ENCODE data around the gene CFAP221. TPM values are rescaled to one million over a fixed set of nuclear protein-coding genes. Genes with fewer than 3 reads are reported as not detected.

Gene CFAP221
- total RNA-seq, 1 donor from 2014 or later, result 0.61 TPM

- H3K27me3 Mint-ChIP-seq (ENCODE audit: low read depth, unreplicated experiment), result peaks cover 15% of the 10 kb centered on the region
- FAIRE-seq (no peak), DNase-seq (ENCODE audit: low read depth) (no peak)
- no peaks in the 10 kb centered on the region for H3K4me1 ChIP-seq (ENCODE audit: insufficient read depth, low read length)
- no peak overlapping the region for H3K27ac ChIP-seq (ENCODE audit: low read depth, low read length)
- peaks cover 6% of the 10 kb centered on the region for H3K9me3 ChIP-seq (ENCODE audit: insufficient read depth, low read depth, low read length)
- no peak overlapping the region for H3K27ac Mint-ChIP-seq (ENCODE audit: unreplicated experiment)
- no peaks in the 10 kb centered on the region for H3K36me3 ChIP-seq (ENCODE audit: insufficient read depth, low read length)
- no peak overlapping the region for H3K4me2 ChIP-seq (ENCODE audit: low read length)
- H3K27me3 ChIP-seq (ENCODE audit: insufficient read depth, low read length), result peaks cover 2% of the 10 kb centered on the region
- H3K36me3 Mint-ChIP-seq (ENCODE audit: low read depth, unreplicated experiment), result peaks cover 3% of the 10 kb centered on the region
- no peak overlapping the region for H3K9ac ChIP-seq (ENCODE audit: low read length)
- no peaks in the 10 kb centered on the region for H4K20me1 ChIP-seq (ENCODE audit: insufficient read depth, low read length)
- peaks cover 5% of the 10 kb centered on the region for H3K4me1 Mint-ChIP-seq (ENCODE audit: low read depth, unreplicated experiment)
- H2AFZ ChIP-seq (ENCODE audit: low read depth, low read length), result no peak overlapping the region
- H3K79me2 ChIP-seq (ENCODE audit: insufficient read depth, low read length), result no peaks in the 10 kb centered on the region
- no peak overlapping the region for H3K4me3 ChIP-seq (ENCODE audit: insufficient read depth, low read depth, low read length)
- H3K4me3 Mint-ChIP-seq (ENCODE audit: unreplicated experiment), result no peak overlapping the region
- H3K9me3 Mint-ChIP-seq (ENCODE audit: unreplicated experiment), result peaks cover 3% of the 10 kb centered on the region
- TF ChIP-seq, protein P1, sequence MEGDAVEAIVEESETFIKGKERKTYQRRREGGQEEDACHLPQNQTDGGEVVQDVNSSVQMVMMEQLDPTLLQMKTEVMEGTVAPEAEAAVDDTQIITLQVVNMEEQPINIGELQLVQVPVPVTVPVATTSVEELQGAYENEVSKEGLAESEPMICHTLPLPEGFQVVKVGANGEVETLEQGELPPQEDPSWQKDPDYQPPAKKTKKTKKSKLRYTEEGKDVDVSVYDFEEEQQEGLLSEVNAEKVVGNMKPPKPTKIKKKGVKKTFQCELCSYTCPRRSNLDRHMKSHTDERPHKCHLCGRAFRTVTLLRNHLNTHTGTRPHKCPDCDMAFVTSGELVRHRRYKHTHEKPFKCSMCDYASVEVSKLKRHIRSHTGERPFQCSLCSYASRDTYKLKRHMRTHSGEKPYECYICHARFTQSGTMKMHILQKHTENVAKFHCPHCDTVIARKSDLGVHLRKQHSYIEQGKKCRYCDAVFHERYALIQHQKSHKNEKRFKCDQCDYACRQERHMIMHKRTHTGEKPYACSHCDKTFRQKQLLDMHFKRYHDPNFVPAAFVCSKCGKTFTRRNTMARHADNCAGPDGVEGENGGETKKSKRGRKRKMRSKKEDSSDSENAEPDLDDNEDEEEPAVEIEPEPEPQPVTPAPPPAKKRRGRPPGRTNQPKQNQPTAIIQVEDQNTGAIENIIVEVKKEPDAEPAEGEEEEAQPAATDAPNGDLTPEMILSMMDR (IDR thresholded peaks at IDR 0.05; ENCODE audit: insufficient read depth, low read depth, low read length), result no peak
- TF ChIP-seq EZH2 (IDR thresholded peaks at IDR 0.05; ENCODE audit: insufficient read depth, low read length), result no peak
These were observed 106.7 kb downstream of the CFAP221 start for GRCh38 chr2:119650846-119651370.

DNA sequence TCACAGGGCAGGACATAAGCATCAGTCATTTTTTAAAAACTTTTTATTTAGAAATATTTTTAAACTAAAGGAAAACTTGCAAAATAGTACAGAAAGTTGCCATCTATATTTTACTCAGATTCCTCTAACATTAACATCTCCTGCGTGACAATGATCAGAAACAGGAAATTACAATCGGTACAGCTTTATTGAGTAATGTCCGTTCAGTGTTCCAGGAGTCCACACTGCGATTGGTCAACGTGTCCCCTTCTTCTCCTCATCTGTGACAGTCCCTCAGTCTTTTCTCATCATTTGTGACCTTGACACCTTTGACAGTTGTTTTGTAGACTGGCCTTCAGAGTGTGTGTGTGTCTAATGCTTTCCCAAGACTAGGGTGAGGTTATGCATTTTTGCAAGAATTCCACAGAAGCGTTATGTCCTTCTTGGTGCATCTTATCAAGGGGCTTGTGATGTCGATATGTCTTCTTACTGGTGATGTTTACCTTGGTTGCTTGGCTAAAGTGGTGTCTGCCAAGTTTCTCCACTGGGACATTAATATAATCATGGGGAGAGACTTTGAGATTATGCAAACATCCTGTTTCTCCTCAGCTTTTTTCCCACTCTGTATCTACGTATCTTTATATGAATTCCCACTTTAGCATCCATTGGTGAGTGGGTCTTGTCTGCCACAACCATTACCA, 113.4 kb downstream of the CFAP221 start:
- FAIRE-seq, result no peak
- no peaks in the 10 kb centered on the region for H3K4me1 Mint-ChIP-seq (ENCODE audit: low read depth, unreplicated experiment)

More for the DNA sequence above, 113.4 kb downstream of the CFAP221 start:
- DNase-seq (ENCODE audit: low read depth), result no peak
- Histone ChIP-seq H3K4me2 (ENCODE audit: low read length) (no peak overlapping the region), H3K79me2 (ENCODE audit: insufficient read depth, low read length) (no peaks in the 10 kb centered on the region), H3K4me3 (ENCODE audit: insufficient read depth, low read depth, low read length) (no peak overlapping the region), H3K27ac (ENCODE audit: low read depth, low read length) (no peak overlapping the region), H3K27me3 (ENCODE audit: insufficient read depth, low read length) (peaks cover 2% of the 10 kb centered on the region), H2AFZ (ENCODE audit: low read depth, low read length) (no peak overlapping the region), H3K9ac (ENCODE audit: low read length) (no peak overlapping the region), H3K9me3 (ENCODE audit: insufficient read depth, low read depth, low read length) (no peaks in the 10 kb centered on the region), H3K36me3 (ENCODE audit: insufficient read depth, low read length) (no peaks in the 10 kb centered on the region), H4K20me1 (ENCODE audit: insufficient read depth, low read length) (no peaks in the 10 kb centered on the region), H3K4me1 (ENCODE audit: insufficient read depth, low read length) (no peaks in the 10 kb centered on the region)
- peaks cover 1% of the 10 kb centered on the region for H3K9me3 Mint-ChIP-seq (ENCODE audit: unreplicated experiment)
- H3K27me3 Mint-ChIP-seq (ENCODE audit: low read depth, unreplicated experiment), result peaks cover 15% of the 10 kb centered on the region
- H3K36me3 Mint-ChIP-seq (ENCODE audit: low read depth, unreplicated experiment), result no peaks in the 10 kb centered on the region
- no peak overlapping the region for H3K4me3 Mint-ChIP-seq (ENCODE audit: unreplicated experiment)
- H3K27ac Mint-ChIP-seq (ENCODE audit: unreplicated experiment), result no peak overlapping the region
- TF ChIP-seq, protein P1 (IDR thresholded peaks at IDR 0.05; ENCODE audit: insufficient read depth, low read depth, low read length), result no peak
- no peak for TF ChIP-seq EZH2 (IDR thresholded peaks at IDR 0.05; ENCODE audit: insufficient read depth, low read length)

Measured in astrocyte (in vitro differentiated cells and primary cell).